BLaER1 (cell line): ENCODE measurements around the gene TVP23A.

Experiments
- H3K27ac ChIP-seq: shearing (Covaris generic); formaldehyde crosslinking; 2 replicates; pipeline ENCODE4 v1.8.1; 2022
- H3K27me3 ChIP-seq: shearing (Covaris generic); formaldehyde crosslinking; 2 replicates; pipeline ENCODE4 v1.8.1; 2022
- H3K36me3 ChIP-seq: shearing (Covaris generic); formaldehyde crosslinking; 2 replicates; pipeline ENCODE4 v1.8.1; 2022
- H3K4me1 ChIP-seq: shearing (Covaris generic); formaldehyde crosslinking; 2 replicates; pipeline ENCODE4 v1.8.1; 2022
- H3K4me2 ChIP-seq: shearing (Covaris generic); formaldehyde crosslinking; 2 replicates; pipeline ENCODE4 v1.8.1; 2022
- H3K4me3 ChIP-seq: shearing (Covaris generic); formaldehyde crosslinking; 2 replicates; pipeline ENCODE4 v1.8.1; 2022
- H3K9ac ChIP-seq: shearing (Covaris generic); formaldehyde crosslinking; 2 replicates; pipeline ENCODE4 v1.8.1; 2022
- H3K9me3 ChIP-seq: shearing (Covaris generic); formaldehyde crosslinking; 2 replicates; pipeline ENCODE4 v1.8.1; 2022
- H4K20me1 ChIP-seq: shearing (Covaris generic); formaldehyde crosslinking; 2 replicates; pipeline ENCODE4 v1.8.1; 2022
- Cebpa-rat ChIP-seq: shearing (Covaris generic); IDR thresholded peaks from 2 replicates; pipeline ENCODE4 v1.8.1; 2022

TVP23A gene

DNA sequence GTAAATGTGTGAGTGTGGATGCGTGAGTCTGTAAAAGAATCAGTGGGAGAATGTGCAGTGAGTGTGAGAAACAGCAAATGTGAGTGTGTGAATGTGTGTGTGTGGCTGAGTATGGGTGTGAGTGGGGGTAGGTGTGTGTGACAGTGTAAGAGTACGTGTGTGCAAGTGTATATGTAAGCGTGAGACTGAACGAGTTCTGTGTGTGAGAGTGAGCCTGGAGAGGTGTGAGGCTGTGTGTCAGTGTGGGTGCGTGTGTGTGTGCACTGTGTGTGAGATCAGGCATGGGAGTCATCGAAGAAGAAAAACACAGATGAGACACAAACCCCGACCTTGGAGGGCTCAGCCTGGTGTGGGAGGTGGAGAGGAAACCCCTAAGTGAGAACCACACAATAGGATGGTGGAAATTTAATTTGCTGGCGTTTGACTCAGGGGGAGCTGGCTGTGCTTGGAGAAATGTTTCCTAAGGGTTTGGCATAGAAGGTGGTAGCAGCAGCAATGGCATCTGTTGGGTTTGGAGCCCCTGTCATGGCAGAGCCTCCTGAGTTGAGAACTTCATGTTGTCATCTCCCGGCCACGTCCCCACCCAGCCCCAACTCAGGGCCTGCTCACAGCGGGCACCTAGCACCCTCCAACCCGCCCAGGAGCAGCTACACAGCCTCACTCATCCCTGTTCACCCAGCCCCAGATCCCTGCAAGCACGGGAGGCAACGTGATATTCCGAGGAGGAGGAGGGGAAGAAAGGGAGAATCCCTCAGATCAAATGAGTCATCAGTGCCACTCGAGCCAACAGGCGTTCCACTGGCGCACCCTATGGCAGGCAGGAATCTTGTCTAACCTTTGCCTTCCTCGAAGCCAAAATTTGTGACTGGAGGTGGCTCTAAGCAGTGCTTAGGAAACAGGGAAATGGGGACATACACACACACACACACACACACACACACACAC is 89.2 kb downstream of the TVP23A start:
- H3K27me3 ChIP-seq, result no peaks in the 10 kb centered on the region
- no peak overlapping the region for H3K4me2 ChIP-seq
- 0 out of 2 replicates have a peak, but pooled peaks cover 4% of the 10 kb centered on the region for H3K9me3 ChIP-seq
- H3K4me1 ChIP-seq, result no peaks in the 10 kb centered on the region
- H3K9ac ChIP-seq, result no peak overlapping the region
- TF ChIP-seq Cebpa-rat, result no peak
- no peaks in the 10 kb centered on the region for H4K20me1 ChIP-seq
- no peak overlapping the region for H3K27ac ChIP-seq
- no peaks in the 10 kb centered on the region for H3K36me3 ChIP-seq
- no peak overlapping the region for H3K4me3 ChIP-seq

GRCh38 chr16:10728003-10728887 is 90.3 kb downstream of the TVP23A start:
- Histone ChIP-seq H3K36me3 (no peaks in the 10 kb centered on the region), H3K9ac (no peak overlapping the region), H3K4me1 (no peaks in the 10 kb centered on the region), H3K4me2 (no peak overlapping the region), H3K9me3 (0 out of 2 replicates have a peak, but pooled peaks cover 3% of the 10 kb centered on the region), H3K27ac (no peak overlapping the region), H4K20me1 (no peaks in the 10 kb centered on the region), H3K4me3 (no peak overlapping the region), H3K27me3 (no peaks in the 10 kb centered on the region)
- TF ChIP-seq Cebpa-rat, result no peak
